ENCODE measurements around the gene BPI. TPM values are rescaled to one million over a fixed set of nuclear protein-coding genes. Genes with fewer than 3 reads are reported as not detected.

BPI gene
- total RNA-seq, 1 donor from 2014 or later: 1.0 TPM

- H3K27me3 ChIP-seq (ENCODE audit: control insufficient read depth in 3 of 3, insufficient read depth in 3 of 3, low read length in 3 of 3): no peaks in the 10 kb centered on the region
- H3K9ac ChIP-seq (ENCODE audit: low read depth in 1 of 3, low read length in 3 of 3): peak within 1 kb of the TSS in 2 of 3 donors; percentile 53 to 79
- H3K4me3 ChIP-seq (ENCODE audit: low read length in 3 of 3): peak within 1 kb of the TSS in 2 of 3 donors; percentile 59 to 70
- no peaks in the 10 kb centered on the region for H3K36me3 ChIP-seq (ENCODE audit: control insufficient read depth in 3 of 3, insufficient read depth in 3 of 3, low read length in 3 of 3)
- no peaks in the 10 kb centered on the region for H3K9me3 ChIP-seq (ENCODE audit: control insufficient read depth in 3 of 3, low read length in 3 of 3)
- H3K4me1 ChIP-seq (ENCODE audit: control insufficient read depth in 3 of 3, insufficient read depth in 3 of 3, low read length in 3 of 3): peaks cover 32 to 47% (median 44%) of the 10 kb centered on the region in 3 donors
- H3K27ac ChIP-seq (ENCODE audit: low read depth, low read length): peak within 1 kb of the TSS; percentile 85
These were observed 42.3 kb downstream of the BPI start, which contains the start of gene LBP for GRCh38 chr20:38346247-38346651. LBP (plus strand) TSS chr20:38346482; CDS start chr20:38346517, 35 bp downstream.

DNA sequence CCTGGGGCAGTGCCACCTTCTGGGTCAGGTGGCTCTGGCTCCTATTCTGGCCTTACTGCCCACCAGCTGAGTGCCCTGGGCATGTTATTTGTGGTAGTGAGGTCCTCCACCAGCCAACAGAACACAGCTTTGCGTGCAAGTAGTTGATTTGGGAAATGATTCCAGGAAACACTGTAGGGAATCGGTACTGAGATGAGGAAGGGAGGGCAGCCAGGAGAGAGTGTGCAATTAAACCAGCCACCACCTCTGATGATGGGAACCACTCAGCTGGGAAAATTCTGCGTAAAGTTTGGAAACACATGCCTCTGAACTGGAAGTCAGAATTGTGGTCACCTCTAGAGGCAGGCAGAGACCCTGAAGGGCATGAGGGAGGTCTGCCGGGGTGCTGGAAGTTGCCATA, 42.8 kb downstream of the BPI start:
- H3K27ac ChIP-seq (ENCODE audit: low read depth, low read length): peak overlapping the region; percentile 85
- H3K4me3 ChIP-seq (ENCODE audit: low read length in 3 of 3): peak overlapping the region in 2 of 3 donors; percentile 59 to 70
- no peaks in the 10 kb centered on the region for H3K27me3 ChIP-seq (ENCODE audit: control insufficient read depth in 3 of 3, insufficient read depth in 3 of 3, low read length in 3 of 3)
- no peaks in the 10 kb centered on the region for H3K9me3 ChIP-seq (ENCODE audit: control insufficient read depth in 3 of 3, low read length in 3 of 3)
- peaks cover 33 to 48% (median 47%) of the 10 kb centered on the region in 3 donors for H3K4me1 ChIP-seq (ENCODE audit: control insufficient read depth in 3 of 3, insufficient read depth in 3 of 3, low read length in 3 of 3)
- peak overlapping the region in 1 of 3 donors; percentile 79 for H3K9ac ChIP-seq (ENCODE audit: low read depth in 1 of 3, low read length in 3 of 3)
- H3K36me3 ChIP-seq (ENCODE audit: control insufficient read depth in 3 of 3, insufficient read depth in 3 of 3, low read length in 3 of 3): no peaks in the 10 kb centered on the region

DNA sequence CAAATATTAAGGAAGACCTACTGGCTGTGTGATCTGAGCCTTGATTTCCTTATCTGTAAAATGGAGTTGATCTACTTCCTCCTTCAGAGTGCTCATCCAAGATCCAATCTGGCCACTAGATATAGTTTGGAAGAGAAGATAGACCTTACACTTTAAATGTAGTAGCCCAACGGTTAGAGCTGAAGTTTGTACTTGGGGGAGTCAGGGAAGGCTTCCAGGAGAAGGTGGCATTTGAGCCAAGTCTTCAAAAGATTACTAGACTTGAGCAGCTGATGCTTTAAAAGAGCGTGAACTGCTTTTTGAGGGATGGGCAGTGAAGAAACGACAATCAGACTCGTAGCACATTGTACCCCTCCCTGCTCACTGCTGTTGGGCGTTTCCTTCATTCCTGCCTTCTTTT, 45.9 kb downstream of the BPI start:
- H3K4me1 ChIP-seq (ENCODE audit: control insufficient read depth in 3 of 3, insufficient read depth in 3 of 3, low read length in 3 of 3): peaks cover 21 to 30% (median 30%) of the 10 kb centered on the region in 3 donors
- peaks cover 0 to 3% (median 0%) of the 10 kb centered on the region in 3 donors for H3K36me3 ChIP-seq (ENCODE audit: control insufficient read depth in 3 of 3, insufficient read depth in 3 of 3, low read length in 3 of 3)
- H3K27ac ChIP-seq (ENCODE audit: low read depth, low read length): no peak overlapping the region
- H3K27me3 ChIP-seq (ENCODE audit: control insufficient read depth in 3 of 3, insufficient read depth in 3 of 3, low read length in 3 of 3): no peaks in the 10 kb centered on the region
- no peak overlapping the region for H3K9ac ChIP-seq (ENCODE audit: low read depth in 1 of 3, low read length in 3 of 3)
- H3K9me3 ChIP-seq (ENCODE audit: control insufficient read depth in 3 of 3, low read length in 3 of 3): no peaks in the 10 kb centered on the region
- H3K4me3 ChIP-seq (ENCODE audit: low read length in 3 of 3): no peak overlapping the region

DNA sequence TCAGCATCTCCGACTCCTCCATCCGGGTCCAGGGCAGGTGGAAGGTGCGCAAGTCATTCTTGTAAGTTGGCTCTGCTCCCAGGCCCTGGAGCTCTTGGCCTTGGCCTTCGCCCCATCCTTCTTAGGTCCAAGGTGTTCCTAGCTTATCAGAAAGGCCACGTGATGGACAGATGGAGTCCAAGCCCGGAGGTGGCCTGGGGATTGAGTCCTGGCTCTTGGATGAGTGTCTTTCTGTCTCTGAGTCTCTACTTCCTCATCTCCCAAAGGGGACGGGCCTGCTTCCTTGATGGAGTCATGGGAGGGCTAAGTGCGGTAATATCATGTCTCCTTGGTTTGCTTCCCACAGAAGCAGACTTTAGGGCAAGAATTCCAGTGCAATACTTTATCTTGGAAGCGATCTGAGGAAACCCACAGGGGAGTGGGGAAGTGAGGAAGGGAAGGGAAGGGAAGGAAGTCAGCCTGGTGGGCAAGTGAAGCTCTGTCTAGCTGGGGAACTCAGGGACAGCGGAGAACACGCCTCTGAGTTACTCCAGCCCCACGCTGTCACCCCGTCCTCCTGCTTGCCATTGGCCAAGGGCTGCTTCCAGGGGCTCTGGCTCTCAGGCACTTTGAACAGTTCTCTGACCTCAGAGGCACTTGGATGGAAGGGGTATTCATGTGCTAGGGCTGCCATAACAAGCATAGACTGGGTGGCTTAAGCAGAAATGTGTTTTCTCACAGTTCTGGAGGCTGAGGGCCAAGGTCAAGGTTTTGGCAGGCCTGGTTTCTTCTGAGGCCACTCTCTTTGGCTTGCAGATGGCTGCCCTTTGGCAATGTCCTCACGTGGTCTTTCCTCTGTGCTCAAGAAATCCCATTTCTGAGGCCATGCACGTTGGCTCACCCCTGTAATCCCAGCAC, 47.2 kb downstream of the BPI start:
- peaks cover 0 to 3% (median 0%) of the 10 kb centered on the region in 3 donors for H3K36me3 ChIP-seq (ENCODE audit: control insufficient read depth in 3 of 3, insufficient read depth in 3 of 3, low read length in 3 of 3)
- no peak overlapping the region for H3K4me3 ChIP-seq (ENCODE audit: low read length in 3 of 3)
- peak overlapping the region; percentile 16 for H3K27ac ChIP-seq (ENCODE audit: low read depth, low read length)
- no peak overlapping the region for H3K9ac ChIP-seq (ENCODE audit: low read depth in 1 of 3, low read length in 3 of 3)
- peaks cover 10 to 25% (median 24%) of the 10 kb centered on the region in 3 donors for H3K4me1 ChIP-seq (ENCODE audit: control insufficient read depth in 3 of 3, insufficient read depth in 3 of 3, low read length in 3 of 3)
- no peaks in the 10 kb centered on the region for H3K27me3 ChIP-seq (ENCODE audit: control insufficient read depth in 3 of 3, insufficient read depth in 3 of 3, low read length in 3 of 3)
- H3K9me3 ChIP-seq (ENCODE audit: control insufficient read depth in 3 of 3, low read length in 3 of 3): no peaks in the 10 kb centered on the region

DNA sequence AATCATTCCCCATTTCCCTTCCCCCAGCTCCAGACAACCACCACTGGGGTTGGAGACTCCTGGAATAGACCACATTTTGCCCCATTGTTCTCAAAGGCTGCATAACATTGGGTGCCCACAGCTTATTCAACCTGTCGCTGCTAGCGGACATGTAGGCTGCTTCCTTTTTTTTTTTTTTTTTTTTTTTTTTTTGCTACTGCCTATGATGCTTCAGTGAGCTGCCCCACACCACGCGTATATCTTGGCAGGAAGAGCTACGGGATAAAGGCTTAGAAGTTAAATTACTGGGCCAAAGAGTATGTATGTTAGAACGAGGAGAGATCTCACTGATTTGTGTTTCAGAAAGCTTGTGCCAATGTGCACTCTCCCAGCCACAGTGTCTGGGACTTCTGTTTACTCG, 49.4 kb downstream of the BPI start:
- H3K27ac ChIP-seq (ENCODE audit: low read depth, low read length): no peak overlapping the region
- no peak overlapping the region for H3K9ac ChIP-seq (ENCODE audit: low read depth in 1 of 3, low read length in 3 of 3)
- no peak overlapping the region for H3K4me3 ChIP-seq (ENCODE audit: low read length in 3 of 3)
- H3K36me3 ChIP-seq (ENCODE audit: control insufficient read depth in 3 of 3, insufficient read depth in 3 of 3, low read length in 3 of 3): peaks cover 0 to 6% (median 0%) of the 10 kb centered on the region in 3 donors
- no peaks in the 10 kb centered on the region for H3K27me3 ChIP-seq (ENCODE audit: control insufficient read depth in 3 of 3, insufficient read depth in 3 of 3, low read length in 3 of 3)
- H3K4me1 ChIP-seq (ENCODE audit: control insufficient read depth in 3 of 3, insufficient read depth in 3 of 3, low read length in 3 of 3): peaks cover 6 to 17% (median 14%) of the 10 kb centered on the region in 3 donors
- H3K9me3 ChIP-seq (ENCODE audit: control insufficient read depth in 3 of 3, low read length in 3 of 3): no peaks in the 10 kb centered on the region

DNA sequence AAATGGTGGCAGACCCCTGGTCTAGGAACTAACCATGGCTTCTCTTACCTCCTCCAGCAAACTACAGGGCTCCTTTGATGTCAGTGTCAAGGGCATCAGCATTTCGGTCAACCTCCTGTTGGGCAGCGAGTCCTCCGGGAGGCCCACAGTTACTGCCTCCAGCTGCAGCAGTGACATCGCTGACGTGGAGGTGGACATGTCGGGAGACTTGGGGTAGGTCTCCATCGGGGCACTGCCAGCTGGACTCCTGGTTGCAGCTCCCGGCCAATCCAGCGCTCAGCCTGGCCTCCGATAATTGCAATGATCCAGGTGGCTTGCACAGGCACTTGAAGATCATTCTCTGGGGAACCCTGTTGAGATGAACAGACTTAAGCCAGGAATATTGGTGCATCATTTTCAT, 50.3 kb downstream of the BPI start:
- Histone ChIP-seq H3K27ac (ENCODE audit: low read depth, low read length) (no peak overlapping the region), H3K4me3 (ENCODE audit: low read length in 3 of 3) (no peak overlapping the region), H3K27me3 (ENCODE audit: control insufficient read depth in 3 of 3, insufficient read depth in 3 of 3, low read length in 3 of 3) (no peaks in the 10 kb centered on the region), H3K9me3 (ENCODE audit: control insufficient read depth in 3 of 3, low read length in 3 of 3) (no peaks in the 10 kb centered on the region), H3K4me1 (ENCODE audit: control insufficient read depth in 3 of 3, insufficient read depth in 3 of 3, low read length in 3 of 3) (peaks cover 6 to 14% (median 14%) of the 10 kb centered on the region in 3 donors), H3K9ac (ENCODE audit: low read depth in 1 of 3, low read length in 3 of 3) (no peak overlapping the region), H3K36me3 (ENCODE audit: control insufficient read depth in 3 of 3, insufficient read depth in 3 of 3, low read length in 3 of 3) (peaks cover 0 to 6% (median 0%) of the 10 kb centered on the region in 3 donors)

- peaks cover 0 to 6% (median 0%) of the 10 kb centered on the region in 3 donors for H3K36me3 ChIP-seq (ENCODE audit: control insufficient read depth in 3 of 3, insufficient read depth in 3 of 3, low read length in 3 of 3)
These were observed 51.4 kb downstream of the BPI start for GRCh38 chr20:38355161-38356012.

GRCh38 chr20:38357653-38358207, 53.8 kb downstream of the BPI start:
- H3K27me3 ChIP-seq (ENCODE audit: control insufficient read depth in 3 of 3, insufficient read depth in 3 of 3, low read length in 3 of 3): no peaks in the 10 kb centered on the region
- no peak overlapping the region for H3K27ac ChIP-seq (ENCODE audit: low read depth, low read length)
- H3K9me3 ChIP-seq (ENCODE audit: control insufficient read depth in 3 of 3, low read length in 3 of 3): no peaks in the 10 kb centered on the region
- peaks cover 0 to 4% (median 0%) of the 10 kb centered on the region in 3 donors for H3K4me1 ChIP-seq (ENCODE audit: control insufficient read depth in 3 of 3, insufficient read depth in 3 of 3, low read length in 3 of 3)
- no peak overlapping the region for H3K4me3 ChIP-seq (ENCODE audit: low read length in 3 of 3)
- H3K36me3 ChIP-seq (ENCODE audit: control insufficient read depth in 3 of 3, insufficient read depth in 3 of 3, low read length in 3 of 3): peaks cover 0 to 6% (median 0%) of the 10 kb centered on the region in 3 donors
- H3K9ac ChIP-seq (ENCODE audit: low read depth in 1 of 3, low read length in 3 of 3): no peak overlapping the region

More at GRCh38 chr20:38355161-38356012, 51.4 kb downstream of the BPI start:
- Histone ChIP-seq H3K4me3 (ENCODE audit: low read length in 3 of 3) (no peak overlapping the region), H3K9me3 (ENCODE audit: control insufficient read depth in 3 of 3, low read length in 3 of 3) (no peaks in the 10 kb centered on the region), H3K27me3 (ENCODE audit: control insufficient read depth in 3 of 3, insufficient read depth in 3 of 3, low read length in 3 of 3) (no peaks in the 10 kb centered on the region), H3K9ac (ENCODE audit: low read depth in 1 of 3, low read length in 3 of 3) (no peak overlapping the region), H3K4me1 (ENCODE audit: control insufficient read depth in 3 of 3, insufficient read depth in 3 of 3, low read length in 3 of 3) (peaks cover 5 to 14% (median 9%) of the 10 kb centered on the region in 3 donors), H3K27ac (ENCODE audit: low read depth, low read length) (no peak overlapping the region)

DNA sequence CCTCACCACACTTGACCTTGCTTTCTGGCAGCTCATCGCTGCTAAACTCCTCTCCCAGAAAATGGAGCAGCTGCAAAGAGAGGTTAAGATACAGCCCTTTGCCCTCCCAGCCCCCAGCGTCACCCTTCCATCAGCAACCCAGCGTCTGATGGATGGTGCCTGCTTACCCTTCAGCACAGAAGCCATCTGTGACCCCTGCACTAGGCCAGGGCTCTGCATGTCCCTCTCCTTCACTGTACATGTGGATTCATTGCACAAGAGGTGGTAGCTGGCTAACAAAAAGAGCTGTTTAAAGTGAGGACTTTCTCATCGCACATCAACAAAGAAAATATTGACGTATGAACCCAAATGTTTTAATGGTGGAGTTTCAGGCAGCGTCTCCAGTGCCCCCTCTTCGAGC, 54.6 kb downstream of the BPI start:
- Histone ChIP-seq H3K4me3 (ENCODE audit: low read length in 3 of 3) (no peak overlapping the region), H3K27ac (ENCODE audit: low read depth, low read length) (no peak overlapping the region), H3K27me3 (ENCODE audit: control insufficient read depth in 3 of 3, insufficient read depth in 3 of 3, low read length in 3 of 3) (no peaks in the 10 kb centered on the region), H3K36me3 (ENCODE audit: control insufficient read depth in 3 of 3, insufficient read depth in 3 of 3, low read length in 3 of 3) (peaks cover 0 to 10% (median 0%) of the 10 kb centered on the region in 3 donors), H3K9me3 (ENCODE audit: control insufficient read depth in 3 of 3, low read length in 3 of 3) (no peaks in the 10 kb centered on the region), H3K9ac (ENCODE audit: low read depth in 1 of 3, low read length in 3 of 3) (no peak overlapping the region), H3K4me1 (ENCODE audit: control insufficient read depth in 3 of 3, insufficient read depth in 3 of 3, low read length in 3 of 3) (peaks cover 0 to 4% (median 0%) of the 10 kb centered on the region in 3 donors)

Data from skeletal muscle tissue (tissue), 4 donors.